ENCODE data around the gene TMEM151A. TPM values are rescaled to one million over a fixed set of nuclear protein-coding genes. Genes with fewer than 3 reads are reported as not detected.

Gene TMEM151A
- total and polyA plus RNA-seq, 2 of the 4 experiments (the other 2 are of a cell fraction), result 0.03 TPM; not detected in 1

- Histone ChIP-seq H4K91ac (ENCODE audit: insufficient read depth, low read depth, low read length) (no peak overlapping the region), H2AK9ac (replicated peaks; ENCODE audit: low read depth, low read length, poor library complexity) (peak overlapping the region; percentile 1), H3K4me2 (ENCODE audit: low read depth, low read length) (no peak overlapping the region), H3K4me3 (ENCODE audit: insufficient read depth, low read depth, low read length) (no peak overlapping the region), H2AFZ (replicated peaks; ENCODE audit: low read length, poor library complexity) (peak overlapping the region; percentile 63), H3K79me1 (ENCODE audit: low read depth in 1 of 2, low read length in 2 of 2) (peaks cover 0 to 39% of the 10 kb centered on the region in 2 experiments; a peak in 3 of 4 replicates), H3K27me3 (ENCODE audit: control insufficient read depth, insufficient read depth, low read length) (no peaks in the 10 kb centered on the region), H3K27ac (ENCODE audit: insufficient read depth, low read length) (no peak overlapping the region), H3K9ac (ENCODE audit: low read depth, low read length) (no peak overlapping the region), H3K4me1 (ENCODE audit: control insufficient read depth, insufficient read depth, low read length) (peaks cover 46% of the 10 kb centered on the region), H3K9me3 (ENCODE audit: control insufficient read depth, insufficient read depth, low read length) (no peaks in the 10 kb centered on the region), H3K4ac (ENCODE audit: low read depth, low read length) (peak overlapping the region; percentile 13; the same call in 1 of the 2 replicates), H3K56ac (ENCODE audit: extremely low read depth, insufficient read depth, low read length) (no peak overlapping the region), H2BK15ac (ENCODE audit: low read depth, low read length) (no peak overlapping the region), H3K18ac (ENCODE audit: low read depth, low read length) (no peak overlapping the region), H2BK20ac (ENCODE audit: low read depth, low read length) (no peak overlapping the region), H3K14ac (replicated peaks; ENCODE audit: low read depth, low read length) (no peak overlapping the region), H3K9me1 (ENCODE audit: insufficient read depth, low read length) (peaks cover 35% of the 10 kb centered on the region), H3K23ac (ENCODE audit: low read depth, low read length) (no peak overlapping the region; the same call in 1 of the 2 replicates), H4K5ac (ENCODE audit: low read depth, low read length) (no peak overlapping the region), H3K36me3 (ENCODE audit: control insufficient read depth, insufficient read depth, low read length) (no peaks in the 10 kb centered on the region), H4K20me1 (ENCODE audit: insufficient read depth, low read length) (no peaks in the 10 kb centered on the region), H2BK5ac (ENCODE audit: low read depth, low read length, poor library complexity, severe bottlenecking) (no peak overlapping the region), H2BK120ac (ENCODE audit: low read depth, low read length) (no peak overlapping the region), H4K8ac (ENCODE audit: low read depth in 2 of 2, low read length in 2 of 2) (no peak overlapping the region), H2AK5ac (ENCODE audit: low read depth, low read length) (peak overlapping the region; percentile 98; the same call in 1 of the 2 replicates)
- TF ChIP-seq CTCF (conservative IDR thresholded peaks at IDR 0.05; ENCODE audit: low read depth, low read length), result no peak
- TF ChIP-seq MAZ (IDR thresholded peaks at IDR 0.05; ENCODE audit: borderline replicate concordance, low read depth, low read length), result no peak
- no peak for TF ChIP-seq FOS (IDR thresholded peaks at IDR 0.05; ENCODE audit: low read depth, low read length)
- TF ChIP-seq POLR2A (IDR thresholded peaks at IDR 0.05; ENCODE audit: low read depth, low read length), result no peak
- no peak for TF ChIP-seq MXI1 (IDR thresholded peaks at IDR 0.05; ENCODE audit: borderline replicate concordance, low read depth, low read length)
- no peak for TF ChIP-seq SMC3 (IDR thresholded peaks at IDR 0.05; ENCODE audit: low read depth, low read length)
- dilution Hi-C loops (cut with HindIII; ENCODE audit: low sequenced_read_pairs, unreplicated experiment) (no loop called here), intact Hi-C loops (cut with micrococcal nuclease) (no loop called here), in situ Hi-C loops (cut with MboI; ENCODE audit: low sequenced_read_pairs) (no loop called here)
- no peak for ATAC-seq (ENCODE audit: low read depth)
- CTCF ChIA-PET, result no interaction called here
- POLR2A ChIA-PET (ENCODE audit: unreplicated experiment), result no interaction called here
- 89% methylated on average over 1 of the region's 1 CpG; no CpG with 5 or more reads in 1 of the 2 experiments for WGBS, 2 experiments (ENCODE audit: extremely low coverage in 2 of 2, insufficient read length in 1 of 2)
- BruUV-seq (replicated peaks), result no TSS peak
- DNase-seq, result no peak
Measured at GRCh38 chr11:66323684-66324083, 32.0 kb downstream of the TMEM151A start.

All from IMR-90 (cell line).